ENCODE measurements around the gene FOXI3. TPM values are rescaled to one million over a fixed set of nuclear protein-coding genes. Genes with fewer than 3 reads are reported as not detected.

The FOXI3 gene
- total RNA-seq, 1 experiment from 2014 or later: 19.2 TPM

GRCh38 chr2:88489181-88489580 is 36.7 kb upstream of the FOXI3 start:
- no peak overlapping the region for H4K5ac ChIP-seq (ENCODE audit: insufficient read length, low read depth, low read length)
- no peak overlapping the region for H2BK5ac ChIP-seq (ENCODE audit: insufficient read length, low read length)
- no peak overlapping the region for H3T11ph ChIP-seq (ENCODE audit: low read length)
- no peak overlapping the region for H2BK15ac ChIP-seq (ENCODE audit: low read depth, low read length)
- peak; percentile 30; the same call in 2 of the 3 replicates for TF ChIP-seq CTCF (conservative IDR thresholded peaks at IDR 0.05)
- H3K23ac ChIP-seq (ENCODE audit: insufficient read length, low read depth, low read length): no peak overlapping the region
- no peaks in the 10 kb centered on the region for H3K79me1 ChIP-seq (ENCODE audit: insufficient read depth, low read depth, low read length, poor library complexity, severe bottlenecking)
- Mint-ChIP-seq H3K4me1 (peaks cover 16 to 19% of the 10 kb centered on the region in 2 experiments), H3K9me3 (no peaks in the 10 kb centered on the region), H3K27ac (no peak overlapping the region), H3K27me3 (ENCODE audit: low read depth) (no peaks in the 10 kb centered on the region), H3K4me3 (no peak overlapping the region), H3K36me3 (ENCODE audit: insufficient read depth in 1 of 3, low read depth in 3 of 3) (no peaks in the 10 kb centered on the region)
- H3K9me3 ChIP-seq (ENCODE audit: control insufficient read depth, low read depth, low read length): no peaks in the 10 kb centered on the region
- no peaks in the 10 kb centered on the region for H4K20me1 ChIP-seq (ENCODE audit: control insufficient read depth, insufficient read depth, insufficient read length)
- no peak overlapping the region for H3K4me2 ChIP-seq (ENCODE audit: insufficient read depth, insufficient read length, low read length)
- no peak overlapping the region for H3K4ac ChIP-seq (ENCODE audit: low read depth, low read length)
- no peak overlapping the region for H3K14ac ChIP-seq (ENCODE audit: insufficient read depth, low read length)
- H3K4me1 ChIP-seq (ENCODE audit: insufficient read depth, low read length): peaks cover 2% of the 10 kb centered on the region; the same call in 1 of the 2 replicates
- WGBS (ENCODE audit: extremely low coverage, insufficient read length, low lambda C conversion rate): no CpG with 5 or more reads among the region's 2 CpGs
- H3K23me2 ChIP-seq (ENCODE audit: insufficient read length, low read depth, low read length, poor library complexity, severe bottlenecking): no peaks in the 10 kb centered on the region
- no peak overlapping the region for H2AK5ac ChIP-seq (ENCODE audit: insufficient read length, low read length)
- H3K79me2 ChIP-seq (ENCODE audit: insufficient read depth, low read length): no peaks in the 10 kb centered on the region
- no peak overlapping the region for H2BK20ac ChIP-seq (ENCODE audit: low read depth, low read length, poor library complexity, severe bottlenecking)
- no peak overlapping the region for H2BK12ac ChIP-seq (ENCODE audit: insufficient read length, low read depth, low read length)
- H3K27me3 ChIP-seq (ENCODE audit: insufficient read depth, low read length): no peaks in the 10 kb centered on the region
- H4K91ac ChIP-seq (ENCODE audit: insufficient read length, low read depth, low read length): no peak overlapping the region
- no peak overlapping the region for H3K18ac ChIP-seq (ENCODE audit: insufficient read length, low read depth, low read length)
- no peak overlapping the region for H3K9ac ChIP-seq (ENCODE audit: extremely low read depth, insufficient read length, low read length)
- no peak overlapping the region for H3K27ac ChIP-seq (ENCODE audit: insufficient read length, low read depth, low read length)
- no peak overlapping the region for H2BK120ac ChIP-seq (ENCODE audit: low read depth, low read length, poor library complexity, severe bottlenecking)
- DNase-seq: no peak
- no peak overlapping the region for H2AFZ ChIP-seq (ENCODE audit: low read length)
- H4K8ac ChIP-seq (replicated peaks; ENCODE audit: insufficient read length, low read depth, low read length): no peak overlapping the region
- H3K56ac ChIP-seq (ENCODE audit: insufficient read length, low read depth, low read length): no peak overlapping the region

Data from H9 (cell line).